Dedifferentiated amniotic fluid mesenchymal stem cell (primary cell): Measurements from ENCODE around the gene CDKAL1.
"Not testable (repeated sequence)": the region's sequence is repeated elsewhere in the genome, so short reads cannot be mapped to it uniquely, and the experiment has no call there.

Experiments used
- DNase-seq: peaks from one replicate; pipeline ENCODE4 v3.0.0-alpha.2; 2016; ENCODE audit errors: extremely low spot score

Gene CDKAL1

DNA sequence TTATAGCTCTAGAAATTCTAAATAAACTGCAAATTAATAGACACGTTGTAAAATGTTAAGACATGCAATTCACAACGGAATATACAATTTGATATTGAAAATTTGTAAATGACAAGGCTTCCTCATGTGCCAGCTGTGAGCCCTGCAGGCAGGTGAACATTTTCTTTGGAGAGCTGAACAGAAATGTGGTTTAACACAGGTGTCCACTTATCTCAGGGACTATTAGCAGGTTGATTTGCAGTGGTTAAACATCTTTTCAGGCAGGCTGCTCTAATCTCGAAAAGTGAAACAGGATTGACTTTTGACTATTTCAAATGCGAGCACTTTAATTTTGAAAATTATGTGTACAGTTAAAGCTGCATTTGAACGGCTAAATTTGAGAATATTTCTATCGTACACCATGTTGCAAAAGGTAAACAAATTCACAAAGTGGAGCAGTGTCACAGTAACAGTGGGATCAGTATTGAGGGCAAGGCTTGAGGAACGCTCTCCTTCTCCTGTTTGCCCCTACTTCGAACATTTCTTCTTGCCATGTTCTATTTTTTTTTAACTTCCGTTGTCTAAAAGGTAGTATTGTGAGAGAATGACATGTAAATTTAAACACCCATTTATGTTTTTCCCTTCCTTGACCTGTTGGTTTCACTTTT lies 210.8 kb downstream of the CDKAL1 start:
- no peak for DNase-seq

- no peak for DNase-seq
Observed at GRCh38 chr6:20746024-20746423, 211.8 kb downstream of the CDKAL1 start.

DNA sequence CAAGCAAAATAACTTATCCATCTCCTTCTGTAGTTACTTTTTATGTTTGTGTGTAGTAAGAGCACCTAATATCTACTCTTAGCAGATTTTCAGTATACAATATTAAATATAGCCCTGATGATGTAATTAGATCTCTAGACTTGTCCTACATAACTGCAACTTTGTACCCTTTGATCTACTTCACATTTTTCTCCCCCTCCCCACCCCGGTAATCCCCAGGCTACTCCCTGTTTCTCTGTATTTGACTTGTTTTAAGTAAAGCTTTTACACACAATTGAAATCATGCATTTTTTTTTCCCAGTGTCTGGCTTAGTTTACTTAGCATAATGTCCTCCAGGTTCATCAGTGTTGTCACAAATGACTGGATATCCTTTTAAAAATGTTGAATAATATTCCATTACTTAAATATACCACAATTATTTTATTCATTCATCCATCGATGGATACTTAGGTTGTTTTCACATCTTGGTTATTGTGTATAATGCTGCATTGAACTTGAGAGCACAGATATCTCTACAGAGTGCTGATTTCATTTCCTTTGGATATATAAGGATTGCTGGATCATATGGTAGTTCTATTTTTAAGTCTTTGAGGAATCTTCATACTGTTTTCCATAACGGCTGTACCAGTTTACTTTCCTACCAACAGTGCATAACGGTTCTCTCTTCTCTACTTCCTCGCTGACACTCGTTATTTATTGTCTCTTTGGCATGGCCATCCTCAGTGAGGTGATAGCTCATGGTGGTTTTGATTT lies 212.7 kb downstream of the CDKAL1 start:
- DNase-seq = no peak

DNA sequence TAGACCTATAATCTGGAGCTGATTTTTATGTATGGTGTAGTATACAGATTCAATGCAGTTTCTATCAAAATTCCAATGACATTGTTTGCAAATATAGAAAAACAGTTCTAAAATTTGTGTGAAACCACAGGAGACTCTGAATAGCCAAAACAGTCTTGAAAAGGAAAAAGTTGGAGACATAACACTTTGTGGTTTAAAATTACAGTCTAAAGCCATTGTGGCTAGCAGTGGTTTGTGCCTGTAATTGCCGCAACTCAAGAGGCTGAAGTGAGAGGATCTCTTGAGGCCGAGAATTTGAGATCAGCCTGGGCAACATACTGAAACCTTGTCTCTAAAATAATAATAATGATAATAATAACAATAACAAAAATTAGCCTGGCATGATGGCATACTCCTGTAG lies 213.7 kb downstream of the CDKAL1 start:
- no peak for DNase-seq

DNA sequence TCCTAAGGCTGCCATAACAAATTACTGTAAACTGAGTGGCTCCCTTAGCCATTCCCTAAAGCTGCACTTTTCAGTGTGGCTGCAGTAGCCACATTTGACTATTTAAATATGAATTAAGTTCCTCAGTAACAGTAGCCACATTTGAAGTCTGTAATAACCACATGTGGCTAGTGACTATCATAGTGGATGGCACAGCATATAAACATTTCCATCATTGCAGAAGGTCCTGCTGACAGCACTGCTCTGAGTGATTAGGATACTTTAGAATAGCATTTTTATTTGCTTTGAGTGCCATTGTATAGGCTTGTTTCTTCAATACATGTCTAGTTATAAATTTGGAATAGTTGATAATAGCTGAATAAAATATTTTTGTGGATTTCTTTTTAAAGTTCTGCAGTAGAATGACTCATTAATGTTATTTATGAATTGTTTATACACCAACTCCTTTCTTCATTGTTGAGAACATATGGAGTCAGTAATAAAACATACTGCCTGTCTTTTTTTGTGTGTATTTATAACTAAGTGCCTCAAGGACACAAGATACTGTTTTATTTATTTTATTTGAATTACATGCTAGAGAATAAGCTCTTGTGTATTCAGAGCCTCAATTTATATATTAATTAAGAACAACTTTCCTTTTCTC lies 217.2 kb downstream of the CDKAL1 start:
- no peak for DNase-seq

GRCh38 chr6:20755631-20756030 lies 221.4 kb downstream of the CDKAL1 start:
- DNase-seq = no peak

GRCh38 chr6:20756584-20757147 lies 222.4 kb downstream of the CDKAL1 start:
- not testable (repeated sequence) for DNase-seq

DNA sequence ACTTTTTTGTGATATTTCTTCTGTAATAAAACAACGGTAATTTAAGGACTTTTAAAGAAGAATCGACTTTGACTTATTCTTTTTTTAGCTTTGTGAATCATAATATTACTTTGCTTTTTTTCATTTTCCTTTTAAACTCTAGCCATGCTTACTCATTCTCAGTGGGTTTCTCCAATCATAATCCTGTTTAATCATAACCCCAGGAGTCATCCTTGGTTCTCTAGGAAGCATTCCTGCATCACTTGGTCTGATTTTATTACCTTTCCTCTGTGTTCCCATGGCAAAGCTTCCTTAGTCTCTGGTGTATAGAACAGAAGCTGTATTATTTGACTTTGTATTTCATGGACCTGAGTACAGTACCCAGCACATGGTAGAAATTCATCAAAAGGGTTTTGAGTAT lies 223.5 kb downstream of the CDKAL1 start:
- no peak for DNase-seq

- DNase-seq = no peak
Observed at GRCh38 chr6:20763296-20763695, 229.0 kb downstream of the CDKAL1 start.

- DNase-seq = no peak
Observed at GRCh38 chr6:20769631-20770030, 235.4 kb downstream of the CDKAL1 start.

GRCh38 chr6:20770773-20771172 lies 236.5 kb downstream of the CDKAL1 start:
- no peak for DNase-seq

- DNase-seq = no peak
Observed at GRCh38 chr6:20771409-20771808, 237.2 kb downstream of the CDKAL1 start.

DNA sequence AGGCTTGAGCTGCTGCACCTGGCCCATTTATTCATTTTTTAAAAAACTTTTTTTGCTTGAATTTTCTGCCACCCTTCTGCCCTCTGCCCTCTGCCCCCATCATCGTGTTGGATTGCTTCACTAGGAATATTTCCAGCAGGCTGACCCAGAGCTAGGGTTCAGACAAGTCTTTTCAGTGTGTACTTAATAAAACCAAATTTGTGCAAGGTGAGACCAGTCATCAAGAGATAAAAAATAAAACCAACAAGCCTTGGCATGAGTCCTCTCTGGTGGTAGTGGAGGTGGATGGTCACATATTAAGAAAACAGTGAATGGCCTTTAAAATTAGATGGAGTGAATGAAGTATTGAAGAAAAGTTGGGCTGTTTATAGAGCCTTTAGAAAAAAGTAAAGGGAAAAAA lies 239.6 kb downstream of the CDKAL1 start:
- no peak for DNase-seq

GRCh38 chr6:20775981-20776380 lies 241.7 kb downstream of the CDKAL1 start:
- no peak for DNase-seq

DNA sequence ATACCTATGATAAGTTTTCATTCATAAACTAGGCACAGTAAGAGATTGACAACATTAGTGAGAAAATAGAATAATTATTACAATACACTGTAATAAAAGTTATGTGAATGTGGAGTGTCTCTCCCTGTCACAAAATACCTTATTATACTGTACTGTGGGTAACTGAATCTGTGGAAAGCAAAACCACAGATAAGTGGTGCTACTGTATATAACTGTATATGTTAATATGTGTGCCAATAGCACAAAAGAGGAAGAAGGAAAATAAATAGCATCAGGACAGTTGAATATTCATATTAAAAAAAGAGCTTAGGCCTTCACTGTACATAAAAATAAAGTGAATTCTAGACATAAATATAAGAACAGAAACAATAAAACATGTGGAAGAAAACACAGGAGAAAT lies 243.5 kb downstream of the CDKAL1 start:
- no peak for DNase-seq

DNA sequence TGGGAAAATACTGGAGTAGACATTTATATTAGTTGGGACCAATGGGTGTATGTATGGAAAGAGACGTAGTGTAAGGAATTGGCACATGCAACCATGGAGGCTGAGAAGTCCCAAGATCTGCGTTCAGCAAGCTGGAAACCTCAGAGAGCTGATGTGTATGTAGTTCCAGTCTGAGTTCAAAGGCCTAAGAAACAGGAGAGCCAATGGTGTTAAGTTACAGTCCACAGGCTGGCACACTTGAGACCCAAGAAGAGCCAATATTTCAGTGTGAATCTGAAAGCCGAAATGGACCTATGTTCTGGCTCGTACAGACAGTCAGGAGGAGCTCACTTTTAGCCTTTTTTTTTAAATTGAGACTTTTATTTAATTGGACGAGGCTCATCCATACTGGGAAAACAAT lies 244.2 kb downstream of the CDKAL1 start:
- DNase-seq = no peak

DNA sequence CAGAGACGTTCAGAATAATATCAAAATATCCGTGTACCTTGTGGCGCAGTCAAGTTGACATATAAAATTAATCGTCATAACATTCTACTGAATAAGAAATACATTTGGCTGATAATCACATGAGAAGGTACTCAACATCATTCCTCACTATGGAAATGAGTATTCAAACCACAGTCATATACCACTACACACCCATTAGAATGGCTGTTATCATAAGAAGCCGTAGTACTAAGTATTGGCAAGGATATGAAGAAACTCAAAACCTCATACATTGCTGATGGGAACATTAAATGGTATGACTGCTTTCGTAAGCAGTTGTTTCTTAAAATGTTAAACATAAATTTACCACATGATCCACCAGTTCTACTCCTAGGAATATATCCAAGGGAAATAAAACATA lies 244.7 kb downstream of the CDKAL1 start:
- no peak for DNase-seq

DNA sequence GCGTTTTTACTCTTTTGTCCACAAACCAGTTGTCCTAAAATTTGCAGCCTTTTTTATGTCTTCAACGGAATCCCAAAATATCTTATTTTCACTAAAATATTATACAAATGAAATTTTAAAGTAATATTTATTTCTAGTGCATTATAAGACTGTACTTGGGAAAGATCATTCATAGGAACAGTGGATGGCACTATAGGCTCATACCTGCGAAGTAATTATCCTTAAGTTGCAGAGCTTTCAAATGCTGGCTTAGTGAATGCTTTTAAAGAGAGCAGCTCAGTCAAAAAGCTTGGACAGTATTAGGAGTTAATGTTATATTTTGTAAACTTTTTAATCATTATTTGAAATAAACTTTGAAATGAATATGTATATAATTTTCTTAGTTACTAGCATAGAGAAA lies 254.9 kb downstream of the CDKAL1 start:
- no peak for DNase-seq

DNA sequence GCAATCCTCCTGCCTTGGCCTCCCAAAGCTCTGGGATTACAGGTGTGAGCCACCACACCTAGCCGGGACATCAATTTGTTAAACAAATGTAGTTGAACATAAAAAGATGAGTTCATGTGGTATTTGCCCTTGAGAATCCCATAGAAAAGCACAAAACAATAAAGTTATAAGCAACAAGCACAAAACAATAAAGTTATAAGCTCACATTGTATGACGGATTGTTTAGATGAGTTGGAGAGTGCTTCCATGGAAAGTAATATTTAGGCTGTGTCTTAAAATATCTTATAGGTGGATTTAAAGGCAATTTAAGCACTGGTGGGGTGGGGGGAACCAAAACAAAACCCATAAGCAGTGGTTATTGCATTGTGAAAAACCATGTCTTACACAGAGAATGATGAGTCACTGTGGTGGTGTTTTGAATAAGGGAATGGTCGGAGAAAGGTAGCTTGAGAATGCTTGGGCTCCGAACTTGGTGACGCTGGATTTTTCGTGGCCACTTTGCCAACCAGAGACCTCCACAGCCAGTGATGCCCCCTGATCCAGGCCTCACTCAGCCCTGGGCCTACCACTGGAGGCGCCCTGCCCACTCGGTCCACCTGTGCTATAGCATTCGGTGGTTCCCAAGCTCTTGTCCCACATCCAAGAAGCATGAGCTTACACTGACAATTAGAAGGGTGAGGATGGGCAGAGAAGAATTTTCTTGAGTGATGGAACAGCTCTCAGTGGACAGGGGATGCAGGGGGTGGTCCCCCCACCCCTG lies 256.0 kb downstream of the CDKAL1 start:
- no peak for DNase-seq

DNA sequence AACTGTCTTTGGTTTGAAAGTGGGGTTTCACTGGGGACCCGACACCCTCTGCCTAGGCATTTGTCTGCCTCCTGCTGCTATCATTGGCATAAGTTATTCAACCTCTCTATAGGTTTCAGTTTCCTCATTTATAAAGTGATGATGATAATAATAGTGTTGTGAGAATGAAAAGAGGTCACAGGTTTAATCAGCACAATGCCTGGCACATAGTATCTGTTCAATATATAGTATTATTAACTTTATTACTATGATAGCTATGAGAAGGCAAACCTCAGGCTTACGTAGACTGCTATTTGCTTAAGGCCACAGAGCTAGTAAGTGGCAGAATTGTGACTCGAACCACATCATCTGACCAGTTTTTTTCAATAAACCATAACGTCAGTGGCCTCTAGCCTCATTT lies 256.8 kb downstream of the CDKAL1 start:
- no peak for DNase-seq

- DNase-seq = peak; percentile 20
Observed at GRCh38 chr6:20791944-20792343, 257.7 kb downstream of the CDKAL1 start.

DNA sequence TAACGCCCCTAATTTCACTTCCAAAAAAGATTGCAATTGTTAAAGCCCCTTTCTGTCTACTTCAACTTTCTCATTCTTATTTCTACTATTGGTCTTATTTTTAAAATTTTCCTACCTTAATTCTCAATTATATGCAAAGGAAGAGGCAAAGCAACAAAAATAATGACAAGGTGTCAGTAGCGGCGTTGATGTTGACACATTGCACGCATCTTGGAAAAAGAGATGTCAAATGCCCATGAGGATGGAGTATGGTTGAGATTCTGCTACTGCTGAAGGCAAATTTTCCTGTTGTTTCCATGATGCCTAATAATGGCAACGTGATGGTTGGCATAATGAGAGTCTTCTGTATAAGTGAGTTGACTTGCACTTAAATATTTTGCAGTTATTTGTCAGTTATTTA lies 258.9 kb downstream of the CDKAL1 start:
- DNase-seq = no peak
